ENCODE results near the gene PER1. TPM values are rescaled to one million over a fixed set of nuclear protein-coding genes. Genes with fewer than 3 reads are reported as not detected.
A peak's percentile ranks its signal among the peaks of the same experiment; 100 is the strongest.

The PER1 gene
- total and polyA plus RNA-seq, 2 of the 13 experiments (the other 11 are each of a cell fraction or from before 2014, with no cell fraction given) = 2.6 to 3.6 TPM

DNA sequence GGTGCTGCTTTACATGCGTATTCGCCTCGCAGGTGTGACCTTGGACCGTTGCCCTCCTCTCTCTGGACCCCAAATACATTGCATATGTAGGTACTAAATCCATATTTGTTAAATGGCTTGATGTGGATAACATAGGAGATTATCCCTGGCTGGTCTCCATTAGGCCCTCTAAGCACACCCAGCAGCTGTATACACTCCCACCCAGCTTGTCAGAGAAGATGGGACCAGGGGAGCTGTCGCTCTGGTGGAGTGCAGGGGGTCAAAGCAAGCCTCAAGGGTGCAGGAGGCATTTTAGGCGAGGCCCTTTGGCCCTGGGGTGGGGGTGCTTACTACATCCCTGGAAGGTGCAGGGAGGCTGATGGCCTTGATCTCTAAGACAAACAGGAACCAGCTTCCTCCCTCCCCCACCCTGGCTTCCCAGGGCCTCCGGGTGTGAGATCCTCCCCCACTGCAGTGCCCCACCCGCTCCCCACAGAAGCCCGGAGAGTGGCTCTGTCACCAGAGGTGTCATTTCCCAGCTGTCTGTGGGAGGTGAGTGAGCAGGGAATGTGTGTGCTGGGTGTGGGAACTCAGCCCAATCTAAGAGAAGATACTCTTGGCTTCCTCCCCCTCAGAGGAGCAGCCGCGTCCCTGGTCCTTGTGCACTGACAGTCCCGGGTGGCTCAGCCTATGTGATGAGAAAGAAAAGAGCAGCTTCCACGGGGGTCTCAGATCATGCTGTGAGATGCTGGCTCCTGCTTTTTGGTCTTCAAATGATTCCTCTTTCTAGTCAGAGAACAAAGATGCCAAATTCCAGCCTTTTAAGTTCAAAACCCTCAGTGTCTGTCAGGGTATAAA lies 12.0 kb upstream of the PER1 start (continued):
- TF ChIP-seq NR2F6 (IDR thresholded peaks at IDR 0.05) (peak; percentile 42), NR2F6 (CRISPR knock-in tag; IDR thresholded peaks at IDR 0.05) (peak; percentile 62), NR2C2 (CRISPR knock-in tag; IDR thresholded peaks at IDR 0.05; ENCODE audit: borderline replicate concordance) (peak; percentile 44; the same call in 1 of the 2 replicates), FOXC1 (CRISPR knock-in tag; IDR thresholded peaks at IDR 0.05; ENCODE audit: borderline replicate concordance) (no peak), GTF3A (CRISPR knock-in tag; conservative IDR thresholded peaks at IDR 0.05) (0 out of 2 replicates have a peak, but pooled peaks have one; percentile 27), LCORL (IDR thresholded peaks at IDR 0.05) (no peak), LCORL (CRISPR knock-in tag; IDR thresholded peaks at IDR 0.05) (peak; percentile 97), ARNT (IDR thresholded peaks at IDR 0.05) (no peak), RCOR2 (CRISPR knock-in tag; IDR thresholded peaks at IDR 0.05) (0 out of 2 replicates have a peak, but pooled peaks have one; percentile 19), ASH2L (IDR thresholded peaks at IDR 0.05; ENCODE audit: insufficient read length, low read depth, low read length) (peak; percentile 4), ELF3 (CRISPR knock-in tag; IDR thresholded peaks at IDR 0.05) (peak; percentile 51; the same call in 1 of the 2 replicates), ZNF431 (CRISPR knock-in tag; IDR thresholded peaks at IDR 0.05; ENCODE audit: borderline replicate concordance, low read depth) (0 out of 2 replicates have a peak, but pooled peaks have one; percentile 22), ZBTB7B (CRISPR knock-in tag; IDR thresholded peaks at IDR 0.05) (peak; percentile 71), MED1 (CRISPR knock-in tag; IDR thresholded peaks at IDR 0.05) (0 out of 2 replicates have a peak, but pooled peaks have one; percentile 35), DNMT3B (CRISPR knock-in tag; conservative IDR thresholded peaks at IDR 0.05) (peak; percentile 55; the same call in 1 of the 2 replicates)
- TF ChIP-seq, protein P1, sequence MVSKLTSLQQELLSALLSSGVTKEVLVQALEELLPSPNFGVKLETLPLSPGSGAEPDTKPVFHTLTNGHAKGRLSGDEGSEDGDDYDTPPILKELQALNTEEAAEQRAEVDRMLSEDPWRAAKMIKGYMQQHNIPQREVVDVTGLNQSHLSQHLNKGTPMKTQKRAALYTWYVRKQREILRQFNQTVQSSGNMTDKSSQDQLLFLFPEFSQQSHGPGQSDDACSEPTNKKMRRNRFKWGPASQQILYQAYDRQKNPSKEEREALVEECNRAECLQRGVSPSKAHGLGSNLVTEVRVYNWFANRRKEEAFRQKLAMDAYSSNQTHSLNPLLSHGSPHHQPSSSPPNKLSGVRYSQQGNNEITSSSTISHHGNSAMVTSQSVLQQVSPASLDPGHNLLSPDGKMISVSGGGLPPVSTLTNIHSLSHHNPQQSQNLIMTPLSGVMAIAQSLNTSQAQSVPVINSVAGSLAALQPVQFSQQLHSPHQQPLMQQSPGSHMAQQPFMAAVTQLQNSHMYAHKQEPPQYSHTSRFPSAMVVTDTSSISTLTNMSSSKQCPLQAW (CRISPR knock-in tag; IDR thresholded peaks at IDR 0.05) = 0 out of 2 replicates have a peak, but pooled peaks have one; percentile 16
- TF ChIP-seq, protein P2, sequence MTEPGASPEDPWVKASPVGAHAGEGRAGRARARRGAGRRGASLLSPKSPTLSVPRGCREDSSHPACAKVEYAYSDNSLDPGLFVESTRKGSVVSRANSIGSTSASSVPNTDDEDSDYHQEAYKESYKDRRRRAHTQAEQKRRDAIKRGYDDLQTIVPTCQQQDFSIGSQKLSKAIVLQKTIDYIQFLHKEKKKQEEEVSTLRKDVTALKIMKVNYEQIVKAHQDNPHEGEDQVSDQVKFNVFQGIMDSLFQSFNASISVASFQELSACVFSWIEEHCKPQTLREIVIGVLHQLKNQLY (CRISPR knock-in tag; IDR thresholded peaks at IDR 0.05) = no peak
- TF ChIP-seq, protein P3, sequence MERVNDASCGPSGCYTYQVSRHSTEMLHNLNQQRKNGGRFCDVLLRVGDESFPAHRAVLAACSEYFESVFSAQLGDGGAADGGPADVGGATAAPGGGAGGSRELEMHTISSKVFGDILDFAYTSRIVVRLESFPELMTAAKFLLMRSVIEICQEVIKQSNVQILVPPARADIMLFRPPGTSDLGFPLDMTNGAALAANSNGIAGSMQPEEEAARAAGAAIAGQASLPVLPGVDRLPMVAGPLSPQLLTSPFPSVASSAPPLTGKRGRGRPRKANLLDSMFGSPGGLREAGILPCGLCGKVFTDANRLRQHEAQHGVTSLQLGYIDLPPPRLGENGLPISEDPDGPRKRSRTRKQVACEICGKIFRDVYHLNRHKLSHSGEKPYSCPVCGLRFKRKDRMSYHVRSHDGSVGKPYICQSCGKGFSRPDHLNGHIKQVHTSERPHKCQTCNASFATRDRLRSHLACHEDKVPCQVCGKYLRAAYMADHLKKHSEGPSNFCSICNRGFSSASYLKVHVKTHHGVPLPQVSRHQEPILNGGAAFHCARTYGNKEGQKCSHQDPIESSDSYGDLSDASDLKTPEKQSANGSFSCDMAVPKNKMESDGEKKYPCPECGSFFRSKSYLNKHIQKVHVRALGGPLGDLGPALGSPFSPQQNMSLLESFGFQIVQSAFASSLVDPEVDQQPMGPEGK (CRISPR knock-in tag; IDR thresholded peaks at IDR 0.05) = peak; percentile 94
- TF ChIP-seq, protein P4, sequence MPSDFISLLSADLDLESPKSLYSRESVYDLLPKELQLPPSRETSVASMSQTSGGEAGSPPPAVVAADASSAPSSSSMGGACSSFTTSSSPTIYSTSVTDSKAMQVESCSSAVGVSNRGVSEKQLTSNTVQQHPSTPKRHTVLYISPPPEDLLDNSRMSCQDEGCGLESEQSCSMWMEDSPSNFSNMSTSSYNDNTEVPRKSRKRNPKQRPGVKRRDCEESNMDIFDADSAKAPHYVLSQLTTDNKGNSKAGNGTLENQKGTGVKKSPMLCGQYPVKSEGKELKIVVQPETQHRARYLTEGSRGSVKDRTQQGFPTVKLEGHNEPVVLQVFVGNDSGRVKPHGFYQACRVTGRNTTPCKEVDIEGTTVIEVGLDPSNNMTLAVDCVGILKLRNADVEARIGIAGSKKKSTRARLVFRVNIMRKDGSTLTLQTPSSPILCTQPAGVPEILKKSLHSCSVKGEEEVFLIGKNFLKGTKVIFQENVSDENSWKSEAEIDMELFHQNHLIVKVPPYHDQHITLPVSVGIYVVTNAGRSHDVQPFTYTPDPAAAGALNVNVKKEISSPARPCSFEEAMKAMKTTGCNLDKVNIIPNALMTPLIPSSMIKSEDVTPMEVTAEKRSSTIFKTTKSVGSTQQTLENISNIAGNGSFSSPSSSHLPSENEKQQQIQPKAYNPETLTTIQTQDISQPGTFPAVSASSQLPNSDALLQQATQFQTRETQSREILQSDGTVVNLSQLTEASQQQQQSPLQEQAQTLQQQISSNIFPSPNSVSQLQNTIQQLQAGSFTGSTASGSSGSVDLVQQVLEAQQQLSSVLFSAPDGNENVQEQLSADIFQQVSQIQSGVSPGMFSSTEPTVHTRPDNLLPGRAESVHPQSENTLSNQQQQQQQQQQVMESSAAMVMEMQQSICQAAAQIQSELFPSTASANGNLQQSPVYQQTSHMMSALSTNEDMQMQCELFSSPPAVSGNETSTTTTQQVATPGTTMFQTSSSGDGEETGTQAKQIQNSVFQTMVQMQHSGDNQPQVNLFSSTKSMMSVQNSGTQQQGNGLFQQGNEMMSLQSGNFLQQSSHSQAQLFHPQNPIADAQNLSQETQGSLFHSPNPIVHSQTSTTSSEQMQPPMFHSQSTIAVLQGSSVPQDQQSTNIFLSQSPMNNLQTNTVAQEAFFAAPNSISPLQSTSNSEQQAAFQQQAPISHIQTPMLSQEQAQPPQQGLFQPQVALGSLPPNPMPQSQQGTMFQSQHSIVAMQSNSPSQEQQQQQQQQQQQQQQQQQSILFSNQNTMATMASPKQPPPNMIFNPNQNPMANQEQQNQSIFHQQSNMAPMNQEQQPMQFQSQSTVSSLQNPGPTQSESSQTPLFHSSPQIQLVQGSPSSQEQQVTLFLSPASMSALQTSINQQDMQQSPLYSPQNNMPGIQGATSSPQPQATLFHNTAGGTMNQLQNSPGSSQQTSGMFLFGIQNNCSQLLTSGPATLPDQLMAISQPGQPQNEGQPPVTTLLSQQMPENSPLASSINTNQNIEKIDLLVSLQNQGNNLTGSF (CRISPR knock-in tag; IDR thresholded peaks at IDR 0.05) = no peak

All from HepG2 (cell line).